HEK293T (cell line): ENCODE measurements around the gene ZBTB42.

Source experiments
- ARNT ChIP-seq: fragments of 450-650 bp; IDR thresholded peaks from 2 replicates; pipeline ENCODE4 v1.6.1; 2017; ENCODE audit warnings: mild to moderate bottlenecking
- BHLHE40 ChIP-seq: fragments of 450-650 bp; IDR thresholded peaks from 2 replicates; pipeline ENCODE4 v1.6.1; 2016; ENCODE audit warnings: mild to moderate bottlenecking, moderate library complexity, borderline replicate concordance
- CTBP1 ChIP-seq: fragments of 450-650 bp; IDR thresholded peaks from 2 replicates; pipeline ENCODE4 v1.6.1; 2016; ENCODE audit warnings: borderline replicate concordance
- ELF4 ChIP-seq: fragments of 450-650 bp; IDR thresholded peaks from 2 replicates; pipeline ENCODE4 v1.6.1; 2017; ENCODE audit warnings: antibody characterized with exemption
- FOXA1 ChIP-seq: fragments of 450-650 bp; IDR thresholded peaks from 2 replicates; pipeline ENCODE4 v1.6.1; 2016; ENCODE audit warnings: mild to moderate bottlenecking
- FOXK2 ChIP-seq: fragments of 450-650 bp; IDR thresholded peaks from 2 replicates; pipeline ENCODE4 v1.6.1; 2016; ENCODE audit warnings: mild to moderate bottlenecking
- FOXM1 ChIP-seq: fragments of 450-650 bp; IDR thresholded peaks from 2 replicates; pipeline ENCODE4 v1.6.1; 2017; ENCODE audit warnings: mild to moderate bottlenecking, borderline replicate concordance
- LEF1 ChIP-seq: fragments of 450-650 bp; IDR thresholded peaks from 2 replicates; pipeline ENCODE4 v1.6.1; 2017; ENCODE audit warnings: mild to moderate bottlenecking, borderline replicate concordance
- NFRKB ChIP-seq: fragments of 450-650 bp; IDR thresholded peaks from 2 replicates; pipeline ENCODE4 v1.6.1; 2016; ENCODE audit warnings: mild to moderate bottlenecking, moderate library complexity
- SP1 ChIP-seq: fragments of 450-650 bp; IDR thresholded peaks from 2 replicates; pipeline ENCODE4 v1.6.1; 2017
- SUZ12 ChIP-seq: fragments of 450-650 bp; IDR thresholded peaks from 2 replicates; pipeline ENCODE4 v1.6.1; 2016; ENCODE audit warnings: mild to moderate bottlenecking
- ZNF384 ChIP-seq: fragments of 450-650 bp; IDR thresholded peaks from 2 replicates; pipeline ENCODE4 v1.6.1; 2016
- TF ChIP-seq, protein P1 (sequence below): fragments of 450-650 bp; IDR thresholded peaks from 2 replicates; pipeline ENCODE4 v1.6.1; 2016

- TF ChIP-seq ARNT (no peak), FOXA1 (no peak), SUZ12 (no peak), BHLHE40 (no peak), SP1 (no peak), FOXM1 (no peak), ELF4 (no peak), FOXK2 (no peak), LEF1 (no peak), ZNF384 (no peak), NFRKB (no peak), CTBP1 (no peak)
- TF ChIP-seq, protein P1, sequence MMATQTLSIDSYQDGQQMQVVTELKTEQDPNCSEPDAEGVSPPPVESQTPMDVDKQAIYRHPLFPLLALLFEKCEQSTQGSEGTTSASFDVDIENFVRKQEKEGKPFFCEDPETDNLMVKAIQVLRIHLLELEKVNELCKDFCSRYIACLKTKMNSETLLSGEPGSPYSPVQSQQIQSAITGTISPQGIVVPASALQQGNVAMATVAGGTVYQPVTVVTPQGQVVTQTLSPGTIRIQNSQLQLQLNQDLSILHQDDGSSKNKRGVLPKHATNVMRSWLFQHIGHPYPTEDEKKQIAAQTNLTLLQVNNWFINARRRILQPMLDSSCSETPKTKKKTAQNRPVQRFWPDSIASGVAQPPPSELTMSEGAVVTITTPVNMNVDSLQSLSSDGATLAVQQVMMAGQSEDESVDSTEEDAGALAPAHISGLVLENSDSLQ: no peak
Measured at GRCh38 chr14:104820669-104821228, 19.8 kb downstream of the ZBTB42 start.
